Urothelium cell line (cell line): ENCODE data around the gene APOBEC2.
"Not testable (repeated sequence)": the region's sequence is repeated elsewhere in the genome, so short reads cannot be mapped to it uniquely, and the experiment has no call there.

ENCODE experiments used
- DNase-seq: peaks from one replicate; pipeline ENCODE4 v3.0.0; 2011; ENCODE audit warnings: low spot score, mixed read lengths
- FAIRE-seq: peaks from 2 replicates; lab custom pipeline; 2011; peaks lifted over from hg19 to GRCh38; lab: Jason Lieb, UNC

APOBEC2 gene

GRCh38 chr6:41053041-41053440, at the start of gene APOBEC2:
Gene APOBEC2, plus strand, starts transcription at chr6:41053202. Its CDS starts 146 bp downstream, at chr6:41053348.
- DNase-seq (no peak), FAIRE-seq (no peak)

- DNase-seq, result peak; percentile 36
- FAIRE-seq, result not testable (repeated sequence)
Observed at GRCh38 chr6:41006217-41006616, 46.8 kb upstream of the APOBEC2 start.

- FAIRE-seq, DNase-seq: not testable (repeated sequence)
Observed at GRCh38 chr6:41006980-41007379, 46.0 kb upstream of the APOBEC2 start.

- DNase-seq, result no peak
- no peak for FAIRE-seq
Observed at GRCh38 chr6:41008011-41008410, 45.0 kb upstream of the APOBEC2 start.

- DNase-seq (no peak), FAIRE-seq (no peak)
Observed at GRCh38 chr6:41009669-41010068, 43.3 kb upstream of the APOBEC2 start.

- FAIRE-seq (no peak), DNase-seq (no peak)
Observed at GRCh38 chr6:41011673-41012072, 41.3 kb upstream of the APOBEC2 start.

GRCh38 chr6:41013466-41014153, 39.4 kb upstream of the APOBEC2 start:
- DNase-seq (no peak), FAIRE-seq (no peak)

GRCh38 chr6:41014780-41015179, 38.2 kb upstream of the APOBEC2 start:
- no peak for FAIRE-seq

GRCh38 chr6:41015860-41016259, 37.1 kb upstream of the APOBEC2 start:
- FAIRE-seq, DNase-seq: not testable (repeated sequence)

More at GRCh38 chr6:41014780-41015179, 38.2 kb upstream of the APOBEC2 start:
- DNase-seq, result no peak

GRCh38 chr6:41017663-41018062, 35.3 kb upstream of the APOBEC2 start:
- DNase-seq (no peak), FAIRE-seq (no peak)

GRCh38 chr6:41021832-41022231, 31.2 kb upstream of the APOBEC2 start:
- DNase-seq, result peak; percentile 20
- FAIRE-seq, result no peak

- DNase-seq (no peak), FAIRE-seq (no peak)
Observed at GRCh38 chr6:41022294-41022693, 30.7 kb upstream of the APOBEC2 start.

GRCh38 chr6:41023114-41023513, 29.9 kb upstream of the APOBEC2 start:
- no peak for DNase-seq
- no peak for FAIRE-seq

- FAIRE-seq (no peak), DNase-seq (no peak)
Observed at GRCh38 chr6:41025966-41026530, 27.0 kb upstream of the APOBEC2 start.

GRCh38 chr6:41027241-41027640, 25.8 kb upstream of the APOBEC2 start:
- DNase-seq, result no peak
- no peak for FAIRE-seq

GRCh38 chr6:41027799-41028560, 25.0 kb upstream of the APOBEC2 start:
- peak; percentile 91 for DNase-seq
- FAIRE-seq, result peak; percentile 27

GRCh38 chr6:41028561-41029412, 24.2 kb upstream of the APOBEC2 start:
- no peak for FAIRE-seq
- no peak for DNase-seq

GRCh38 chr6:41032830-41033229, 20.2 kb upstream of the APOBEC2 start:
- no peak for FAIRE-seq
- DNase-seq, result no peak

- DNase-seq (no peak), FAIRE-seq (no peak)
Observed at GRCh38 chr6:41033776-41034175, 19.2 kb upstream of the APOBEC2 start.

GRCh38 chr6:41036186-41036585, 16.8 kb upstream of the APOBEC2 start:
- peak; percentile 30 for DNase-seq
- no peak for FAIRE-seq

- FAIRE-seq, result no peak
Observed at GRCh38 chr6:41036601-41037000, 16.4 kb upstream of the APOBEC2 start.

More at GRCh38 chr6:41036601-41037000, 16.4 kb upstream of the APOBEC2 start:
- DNase-seq, result no peak
